ENCODE measurements around the gene HYCC1. TPM values are rescaled to one million over a fixed set of nuclear protein-coding genes. Genes with fewer than 3 reads are reported as not detected.

The HYCC1 gene
- total RNA-seq, 1 experiment from 2014 or later, result 125 TPM

GRCh38 chr7:22969010-22969431 lies 44.9 kb downstream of the HYCC1 start:
- ChIA-PET CTCF (interaction anchor here (1.1 kb wide), 1 partner anchor 17 kb away, joined by 3 read pairs; no protein-coding TSS in a partner anchor), POLR2A (no interaction called here)
- Mint-ChIP-seq H3K4me3 (no peak overlapping the region), H3K27me3 (ENCODE audit: low read depth) (no peaks in the 10 kb centered on the region), H3K27ac (no peak overlapping the region), H3K4me1 (no peaks in the 10 kb centered on the region), H3K36me3 (peaks cover 36% of the 10 kb centered on the region), H3K9me3 (no peaks in the 10 kb centered on the region)
- TF ChIP-seq ZNF281 (CRISPR knock-in tag; IDR thresholded peaks at IDR 0.05), result no peak
- TF ChIP-seq FOXK1 (CRISPR knock-in tag; IDR thresholded peaks at IDR 0.05), result no peak
- TF ChIP-seq CBFB (CRISPR knock-in tag; IDR thresholded peaks at IDR 0.05; ENCODE audit: low read depth), result no peak
- TF ChIP-seq EMX1 (CRISPR knock-in tag; IDR thresholded peaks at IDR 0.05), result no peak
- TF ChIP-seq NFYB (CRISPR knock-in tag; conservative IDR thresholded peaks at IDR 0.05; ENCODE audit: low read depth), result no peak
- no peak for TF ChIP-seq GTF2I (CRISPR knock-in tag; conservative IDR thresholded peaks at IDR 0.05)
- no peak for TF ChIP-seq ARID4B (CRISPR knock-in tag; IDR thresholded peaks at IDR 0.05; ENCODE audit: borderline replicate concordance)
- TF ChIP-seq ZNF138 (CRISPR knock-in tag; conservative IDR thresholded peaks at IDR 0.05), result no peak
- DNase-seq (ENCODE audit: low spot score) (no peak), ATAC-seq (no peak)

Other genes starting within 250 kb of the HYCC1 start
- 500 to 506 TPM (median 502 TPM) in 3 replicates for gene TOMM7, start 191.3 kb downstream of the HYCC1 start, total RNA-seq (2021)
- gene KLHL7, start 91.7 kb upstream of the HYCC1 start, total RNA-seq (2021), result 65.9 to 82.1 TPM (median 69.2 TPM) in 3 replicates
- 31.8 to 40.8 TPM (median 34.4 TPM) in 3 replicates for gene NUP42, start 167.9 kb upstream of the HYCC1 start, total RNA-seq (2021)
- 0.57 to 1.7 TPM (median 1.1 TPM) in 3 replicates for gene GPNMB, start 232.6 kb upstream of the HYCC1 start, total RNA-seq (2021)

All from WTC11 (cell line).